ENCODE results near the gene DNAI1.

GRCh38 chr9:34440017-34440416 is 18.6 kb upstream of the DNAI1 start:
- TF ChIP-seq CTCF (IDR thresholded peaks at IDR 0.05) = no peak
- no peak for TF ChIP-seq POLR2AphosphoS5 (IDR thresholded peaks at IDR 0.05)
- no peak for TF ChIP-seq POLR2A (IDR thresholded peaks at IDR 0.05)

All from prostate gland (tissue), 2 donors.